Stimulated activated CD8-positive, alpha-beta memory T cell treated with anti-CD3 and anti-CD28 coated beads, Interleukin-4, amount 100 ng/mL, for 1 hour (primary cell): ENCODE results near the gene THTPA.
"Not testable (repeated sequence)": the region's sequence is repeated elsewhere in the genome, so short reads cannot be mapped to it uniquely, and the experiment has no call there.

Experiments used
- DNase-seq, 2 donors: peaks; one replicate each; pipeline ENCODE4 v3.0.0-alpha.2; 2020; ENCODE audit warnings: low read depth in 2 of 2, low spot score in 1 of 2

Gene THTPA

DNA sequence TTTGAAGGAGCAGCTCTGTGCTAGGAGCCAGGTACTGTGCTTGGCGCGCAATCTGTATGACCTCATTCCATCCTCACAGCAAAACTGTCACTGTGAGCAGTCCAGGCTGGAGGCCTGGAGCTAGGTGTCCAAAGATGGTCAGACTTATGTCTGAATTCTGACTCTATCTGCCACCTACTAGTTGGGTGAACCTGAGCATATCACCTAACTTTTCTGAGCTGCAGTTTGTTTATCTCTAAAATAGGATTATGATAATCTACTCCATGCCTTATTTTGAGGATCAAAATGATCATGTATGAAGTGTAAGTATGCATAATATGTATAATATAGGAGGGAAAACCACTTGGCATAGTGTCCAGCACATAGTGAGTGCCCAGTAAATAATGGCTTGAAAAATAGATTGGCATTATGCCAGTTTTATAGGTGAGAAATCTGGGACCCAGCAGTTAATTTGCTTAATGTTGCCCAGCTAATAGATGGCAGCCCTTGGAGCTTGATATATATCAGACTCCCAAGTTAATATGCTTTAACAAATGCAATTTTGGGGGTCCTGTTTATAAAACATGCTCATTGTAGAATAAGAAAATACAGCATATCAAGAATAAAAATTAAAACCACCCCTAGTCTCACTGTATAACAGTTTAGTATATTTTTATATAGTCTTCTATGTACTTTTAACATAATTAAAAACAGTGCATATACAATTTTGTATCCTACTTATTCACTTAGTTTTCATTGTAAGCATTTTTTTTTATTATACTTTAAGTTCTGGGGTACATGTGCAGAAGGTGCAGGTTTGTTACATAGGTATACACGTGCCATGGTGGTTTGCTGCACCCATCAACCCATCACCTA is 27.1 kb downstream of the THTPA start:
- no peak for DNase-seq

DNA sequence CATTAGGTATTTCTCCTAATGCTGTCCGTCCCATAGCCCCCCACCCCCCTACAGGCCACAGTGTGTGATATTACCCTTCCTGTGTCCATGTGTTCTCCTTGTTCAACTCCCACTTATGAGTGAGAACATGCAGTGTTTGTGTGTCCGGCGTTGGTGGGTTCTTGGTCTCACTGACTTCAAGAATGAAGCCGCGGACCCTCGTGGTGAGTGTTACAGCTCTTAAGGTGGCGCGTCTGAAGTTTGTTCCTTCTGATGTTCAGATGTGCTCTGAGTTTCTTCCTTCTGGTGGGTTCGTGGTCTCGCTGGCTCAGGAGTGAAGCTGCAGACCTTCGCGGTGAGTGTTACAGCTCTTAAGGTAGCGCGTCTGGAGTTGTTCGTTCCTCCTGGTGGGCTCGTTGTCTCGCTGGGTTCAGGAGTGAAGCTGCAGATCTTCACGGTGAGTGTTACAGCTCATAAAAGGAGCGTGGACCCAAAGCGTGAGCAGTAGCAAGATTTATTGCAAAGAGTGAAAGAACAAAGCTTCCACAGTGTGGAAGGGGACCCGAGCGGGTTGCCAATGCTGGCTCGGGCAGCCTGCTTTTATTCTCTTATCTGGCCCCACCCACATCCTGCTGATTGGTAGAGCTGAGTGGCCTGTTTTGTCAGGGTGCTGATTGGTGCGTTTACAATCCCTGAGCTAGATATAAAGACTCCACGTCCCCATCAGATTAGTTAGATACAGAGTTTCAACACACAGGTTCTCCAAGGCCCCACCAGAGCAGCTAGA is 27.9 kb downstream of the THTPA start:
- not testable (repeated sequence) for DNase-seq

DNA sequence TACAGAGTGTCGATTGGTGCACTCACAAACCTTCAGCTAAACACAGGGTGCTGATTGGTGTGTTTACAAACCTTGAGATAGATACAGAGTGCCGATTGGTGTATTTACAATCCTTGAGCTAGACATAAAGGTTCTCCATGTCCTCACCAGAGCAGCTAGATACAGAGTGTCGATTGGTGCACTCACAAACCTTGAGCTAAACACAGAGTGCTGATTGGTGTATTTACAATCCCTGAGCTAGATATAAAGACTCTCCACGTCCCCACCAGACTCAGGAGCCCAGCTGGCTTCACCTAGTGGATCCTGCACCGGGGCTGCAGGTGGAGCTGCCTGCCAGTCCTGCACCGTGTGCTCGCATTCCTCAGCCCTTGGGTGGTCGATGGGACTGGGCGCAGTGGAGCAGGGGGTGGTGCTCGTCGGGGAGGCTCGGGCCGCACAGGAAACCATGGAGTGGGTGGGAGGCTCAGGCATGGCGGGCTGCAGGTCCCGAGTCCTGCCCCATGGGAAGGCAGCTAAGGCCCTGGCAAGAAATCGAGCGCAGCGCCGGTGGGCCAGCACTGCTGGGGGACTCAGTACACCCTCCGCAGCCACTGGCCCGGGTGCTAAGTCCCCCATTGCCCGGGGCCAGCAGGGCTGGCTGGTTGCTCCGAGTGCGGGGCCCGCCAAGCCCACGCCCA is 28.6 kb downstream of the THTPA start:
- DNase-seq: not testable (repeated sequence)

GRCh38 chr14:23588884-23589598 is 33.0 kb downstream of the THTPA start:
- DNase-seq: peak; percentile 49 to 62

DNA sequence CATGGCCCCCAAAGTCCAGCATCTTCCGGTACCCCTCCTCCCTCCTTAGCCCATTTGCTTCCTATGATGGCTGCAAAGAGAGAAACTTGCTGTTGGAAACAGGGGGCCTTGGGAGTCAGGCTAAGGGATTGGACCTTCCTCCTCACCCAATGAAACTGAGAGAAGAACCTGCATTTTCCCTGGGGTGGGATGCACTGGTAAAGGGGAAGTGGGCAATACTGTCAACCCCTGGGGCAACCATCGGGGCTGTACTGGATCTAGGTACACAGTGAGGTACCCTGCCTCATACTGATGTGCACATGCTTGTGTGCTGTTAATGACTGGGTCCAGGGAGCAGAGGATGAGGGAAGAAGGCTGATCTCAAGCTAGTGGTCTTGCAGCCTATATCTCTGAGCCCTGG is 33.5 kb downstream of the THTPA start:
- DNase-seq: no peak

- no peak for DNase-seq
Observed at GRCh38 chr14:23590198-23590597, 34.1 kb downstream of the THTPA start.

GRCh38 chr14:23594191-23594590 is 38.1 kb downstream of the THTPA start:
- not testable (repeated sequence) for DNase-seq

DNA sequence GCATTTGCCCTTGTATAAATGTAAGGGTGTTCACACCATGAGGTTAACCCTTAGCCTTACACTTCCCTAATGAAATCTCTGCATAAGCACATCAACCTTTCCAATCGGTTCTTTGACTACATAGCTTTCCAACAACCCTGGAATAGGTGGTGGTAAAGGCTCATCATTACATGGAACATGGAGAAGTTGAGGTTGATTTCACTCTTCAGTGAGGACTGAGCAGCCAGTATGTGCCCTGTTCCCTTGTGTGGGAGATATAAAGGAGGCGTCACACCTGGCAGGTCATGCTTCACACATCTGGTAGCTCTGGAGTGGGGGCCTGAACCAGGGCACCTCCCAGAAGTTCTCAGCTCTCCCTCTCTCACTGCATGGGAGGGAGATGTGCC is 44.2 kb downstream of the THTPA start:
- no peak for DNase-seq

GRCh38 chr14:23600806-23601205 is 44.7 kb downstream of the THTPA start:
- no peak for DNase-seq

DNA sequence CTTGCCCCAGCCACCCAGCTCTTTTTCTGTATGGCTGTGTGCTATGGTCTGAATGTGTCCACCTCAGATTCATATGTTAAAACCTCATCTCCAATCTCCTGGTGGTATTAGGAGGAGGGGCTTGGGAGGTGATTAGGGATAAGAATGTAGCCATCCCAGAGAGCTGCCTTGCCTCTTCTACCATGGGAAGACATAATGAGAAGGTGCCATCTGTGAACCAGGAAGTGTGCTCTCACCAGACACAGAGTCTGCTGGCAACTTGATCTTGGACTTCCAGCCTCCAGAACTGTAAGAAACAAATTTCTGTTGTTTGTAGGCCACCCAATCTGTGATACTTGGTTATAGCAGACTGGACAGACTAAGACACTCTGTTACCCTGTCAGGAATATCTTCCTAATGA is 45.4 kb downstream of the THTPA start:
- no peak for DNase-seq

- no peak for DNase-seq
Observed at GRCh38 chr14:23601845-23602180, 45.7 kb downstream of the THTPA start.

GRCh38 chr14:23602181-23603095 is 46.4 kb downstream of the THTPA start:
- DNase-seq: no peak

GRCh38 chr14:23603103-23603502 is 47.0 kb downstream of the THTPA start:
- DNase-seq: no peak

GRCh38 chr14:23604148-23604547 is 48.1 kb downstream of the THTPA start:
- no peak for DNase-seq

- no peak for DNase-seq
Observed at GRCh38 chr14:23604675-23605170, 48.7 kb downstream of the THTPA start.

GRCh38 chr14:23605931-23606585 is 50.0 kb downstream of the THTPA start:
- no peak for DNase-seq

DNA sequence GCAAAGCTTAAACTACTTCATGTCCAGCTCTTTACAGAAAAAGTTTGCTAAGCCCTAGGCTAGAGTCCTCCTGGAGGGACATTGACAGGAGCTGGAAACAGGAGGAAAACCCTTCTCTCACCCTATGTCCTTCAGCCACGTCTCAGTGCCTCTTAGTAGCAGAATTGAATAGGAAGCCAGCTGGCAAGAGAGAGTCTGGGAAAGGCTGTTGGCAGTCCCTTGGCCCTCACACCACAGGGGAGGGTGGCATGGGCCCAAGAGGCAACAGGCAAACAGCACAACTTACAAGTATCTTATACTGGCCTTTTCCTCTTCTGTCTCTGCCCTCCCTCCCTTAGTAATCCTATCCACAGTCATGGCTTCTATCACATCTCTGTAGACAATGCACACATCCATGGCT is 52.4 kb downstream of the THTPA start:
- no peak for DNase-seq

- no peak for DNase-seq
Observed at GRCh38 chr14:23609001-23609400, 52.9 kb downstream of the THTPA start.

- DNase-seq: not testable (repeated sequence)
Observed at GRCh38 chr14:23609411-23610089, 53.5 kb downstream of the THTPA start.
